ENCODE measurements around the gene EVA1B. TPM values are rescaled to one million over a fixed set of nuclear protein-coding genes. Genes with fewer than 3 reads are reported as not detected.

EVA1B gene
- polyA plus RNA-seq, 1 donor from 2014 or later, result not detected

DNA sequence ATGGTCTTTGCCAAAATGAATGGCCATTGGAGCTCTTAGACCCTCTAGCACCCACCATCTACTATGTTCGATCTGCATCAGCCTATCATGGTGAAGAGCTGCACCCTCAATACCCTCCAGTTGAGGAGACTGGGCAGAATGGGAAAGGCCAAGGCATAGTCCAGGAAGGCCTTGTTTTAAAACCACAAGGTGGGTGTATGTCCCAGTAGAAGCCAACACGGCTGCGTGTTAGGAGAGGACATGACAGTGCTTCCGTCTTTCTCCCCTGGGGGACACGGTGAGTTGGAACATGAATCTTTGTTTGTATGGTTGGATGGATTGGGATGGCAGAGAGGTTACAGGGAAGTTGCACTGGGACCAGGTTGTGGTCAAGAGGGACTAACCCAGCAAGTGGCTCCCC lies 35.9 kb downstream of the EVA1B start:
- Mint-ChIP-seq H3K4me3 (peak overlapping the region in 1 of 4 donors; percentile 60), H3K9me3 (no peaks in the 10 kb centered on the region), H3K36me3 (no peaks in the 10 kb centered on the region), H3K27ac (peak overlapping the region in 1 of 3 donors; percentile 20), H3K4me1 (peaks cover 0 to 6% (median 4%) of the 10 kb centered on the region in 3 donors), H3K27me3 (no peaks in the 10 kb centered on the region)

DNA sequence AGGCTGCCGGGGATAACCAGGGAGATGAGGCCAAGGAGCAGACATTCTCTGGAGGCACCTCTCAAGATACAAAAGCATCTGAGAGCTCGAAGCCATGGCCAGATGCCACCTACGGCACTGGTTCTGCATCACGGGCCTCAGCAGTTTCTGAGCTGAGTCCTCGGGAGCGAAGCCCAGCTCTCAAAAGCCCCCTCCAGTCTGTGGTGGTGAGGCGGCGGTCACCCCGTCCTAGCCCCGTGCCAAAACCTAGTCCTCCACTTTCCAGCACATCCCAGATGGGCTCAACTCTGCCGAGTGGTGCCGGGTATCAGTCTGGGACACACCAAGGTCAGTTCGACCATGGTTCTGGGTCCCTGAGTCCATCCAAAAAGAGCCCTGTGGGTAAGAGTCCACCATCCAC lies 36.6 kb downstream of the EVA1B start:
- Mint-ChIP-seq H3K27me3 (no peaks in the 10 kb centered on the region), H3K4me3 (no peak overlapping the region), H3K36me3 (no peaks in the 10 kb centered on the region), H3K9me3 (no peaks in the 10 kb centered on the region), H3K4me1 (peaks cover 0 to 6% (median 5%) of the 10 kb centered on the region in 3 donors), H3K27ac (no peak overlapping the region)

DNA sequence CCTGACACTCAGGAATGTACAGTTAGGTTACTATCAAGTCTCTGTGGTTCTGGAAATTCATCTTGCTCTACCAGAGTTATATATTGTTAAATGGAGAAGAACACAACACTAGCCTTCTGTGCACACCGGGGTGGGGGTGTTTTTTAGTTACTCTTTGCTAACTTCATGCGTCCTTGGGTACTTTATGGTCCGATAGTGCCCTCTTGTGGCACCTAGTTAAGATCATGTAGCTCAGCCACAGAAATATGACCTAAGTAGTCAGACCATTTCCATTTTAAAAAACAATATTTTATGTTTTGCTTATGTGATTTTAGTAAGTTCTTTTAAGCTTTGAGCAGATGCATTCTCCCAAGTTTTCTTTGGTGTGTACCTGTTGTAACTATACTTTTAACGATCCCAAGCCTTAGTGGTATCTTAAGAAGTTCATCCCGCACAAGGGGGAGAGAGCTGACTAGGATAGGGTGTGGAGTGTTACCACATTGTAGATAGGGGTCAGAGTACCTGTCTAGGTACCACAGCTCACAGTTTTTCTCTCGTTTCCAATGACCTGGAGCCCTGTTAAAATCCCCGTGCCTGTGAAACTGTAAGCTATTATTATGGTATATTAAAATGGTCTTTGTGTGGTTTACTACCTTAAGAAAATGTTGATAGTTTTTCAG lies 37.9 kb downstream of the EVA1B start:
- no peaks in the 10 kb centered on the region for H3K9me3 Mint-ChIP-seq
- H3K36me3 Mint-ChIP-seq, result no peaks in the 10 kb centered on the region
- peak overlapping the region; percentile 3 to 68 (median 54) for H3K27ac Mint-ChIP-seq
- no peak overlapping the region for H3K4me3 Mint-ChIP-seq
- peaks cover 0 to 6% (median 5%) of the 10 kb centered on the region in 3 donors for H3K4me1 Mint-ChIP-seq
- H3K27me3 Mint-ChIP-seq, result no peaks in the 10 kb centered on the region

DNA sequence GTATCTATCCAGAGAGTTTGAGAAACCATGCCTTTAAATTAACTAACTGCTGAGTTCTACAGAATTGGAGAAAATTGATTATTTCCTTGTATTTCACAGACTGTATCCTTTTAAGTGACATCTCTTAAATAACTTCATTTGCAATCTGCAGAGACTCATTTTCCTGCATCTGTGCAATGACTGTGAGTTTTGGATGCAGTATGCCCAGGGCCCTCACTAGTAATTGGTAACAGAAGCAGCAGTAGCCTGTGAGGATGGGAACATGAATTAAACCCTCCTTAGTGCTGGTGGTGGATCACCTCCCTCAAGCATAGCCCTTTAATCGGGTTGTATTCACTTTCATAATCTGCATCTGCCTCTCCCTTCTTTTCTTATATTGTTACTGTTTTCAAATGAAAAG lies 38.9 kb downstream of the EVA1B start:
- no peaks in the 10 kb centered on the region for H3K9me3 Mint-ChIP-seq
- peaks cover 0 to 11% (median 5%) of the 10 kb centered on the region in 3 donors for H3K4me1 Mint-ChIP-seq
- H3K4me3 Mint-ChIP-seq, result no peak overlapping the region
- no peaks in the 10 kb centered on the region for H3K27me3 Mint-ChIP-seq
- H3K36me3 Mint-ChIP-seq, result no peaks in the 10 kb centered on the region
- peak overlapping the region in 2 of 3 donors; percentile 39 to 51 for H3K27ac Mint-ChIP-seq

DNA sequence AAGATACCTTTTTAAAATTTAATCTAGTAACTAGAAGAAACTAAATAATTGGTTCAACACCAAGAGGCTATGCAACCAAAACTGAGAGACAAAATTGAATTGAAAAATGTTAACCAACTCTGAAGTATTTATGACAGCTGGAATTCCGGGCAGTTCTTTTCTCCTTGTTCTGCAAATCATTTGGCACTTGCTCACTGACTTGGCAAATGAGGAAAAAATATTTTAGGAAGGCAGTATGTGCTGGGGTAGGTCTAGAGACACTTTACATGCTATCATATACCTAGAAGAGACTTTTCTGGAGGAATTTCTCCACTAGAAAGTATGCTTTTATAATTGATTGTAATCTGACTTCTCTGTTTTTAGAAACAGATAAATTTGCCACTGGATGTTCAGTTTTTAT lies 39.4 kb downstream of the EVA1B start:
- Mint-ChIP-seq H3K36me3 (no peaks in the 10 kb centered on the region), H3K27me3 (no peaks in the 10 kb centered on the region), H3K9me3 (no peaks in the 10 kb centered on the region)

DNA sequence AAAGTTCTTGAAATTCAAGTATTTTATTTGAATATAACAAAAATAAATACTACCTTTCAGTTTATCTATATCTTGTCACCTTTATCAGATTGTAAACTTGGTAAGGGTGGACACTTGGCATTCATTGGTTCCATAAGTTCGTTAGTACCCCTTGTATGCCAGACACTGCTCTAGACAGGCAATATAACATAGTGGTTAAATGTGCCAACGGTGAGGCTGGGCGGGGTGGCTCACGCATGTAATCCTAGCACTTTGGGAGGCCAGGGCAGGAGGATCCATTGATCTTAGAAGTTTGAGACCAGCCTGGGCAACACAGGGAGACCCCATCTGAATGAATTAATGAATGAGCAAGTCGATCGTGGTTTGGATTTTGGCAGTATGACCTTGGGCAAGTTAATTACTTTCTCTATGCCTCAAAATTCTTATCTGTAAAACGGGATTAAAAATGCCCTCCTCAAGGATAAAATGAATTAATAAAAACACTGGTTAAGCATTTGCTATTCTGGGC lies 43.6 kb downstream of the EVA1B start:
- Mint-ChIP-seq H3K9me3 (no peaks in the 10 kb centered on the region), H3K27ac (peak overlapping the region in 2 of 3 donors; percentile 65 to 84), H3K4me3 (no peak overlapping the region), H3K4me1 (peaks cover 2 to 6% (median 2%) of the 10 kb centered on the region in 3 donors), H3K27me3 (no peaks in the 10 kb centered on the region), H3K36me3 (no peaks in the 10 kb centered on the region)

More for the DNA sequence above, 39.4 kb downstream of the EVA1B start:
- H3K27ac Mint-ChIP-seq, result peak overlapping the region in 2 of 3 donors; percentile 39 to 51
- peaks cover 0 to 11% (median 5%) of the 10 kb centered on the region in 3 donors for H3K4me1 Mint-ChIP-seq
- no peak overlapping the region for H3K4me3 Mint-ChIP-seq

DNA sequence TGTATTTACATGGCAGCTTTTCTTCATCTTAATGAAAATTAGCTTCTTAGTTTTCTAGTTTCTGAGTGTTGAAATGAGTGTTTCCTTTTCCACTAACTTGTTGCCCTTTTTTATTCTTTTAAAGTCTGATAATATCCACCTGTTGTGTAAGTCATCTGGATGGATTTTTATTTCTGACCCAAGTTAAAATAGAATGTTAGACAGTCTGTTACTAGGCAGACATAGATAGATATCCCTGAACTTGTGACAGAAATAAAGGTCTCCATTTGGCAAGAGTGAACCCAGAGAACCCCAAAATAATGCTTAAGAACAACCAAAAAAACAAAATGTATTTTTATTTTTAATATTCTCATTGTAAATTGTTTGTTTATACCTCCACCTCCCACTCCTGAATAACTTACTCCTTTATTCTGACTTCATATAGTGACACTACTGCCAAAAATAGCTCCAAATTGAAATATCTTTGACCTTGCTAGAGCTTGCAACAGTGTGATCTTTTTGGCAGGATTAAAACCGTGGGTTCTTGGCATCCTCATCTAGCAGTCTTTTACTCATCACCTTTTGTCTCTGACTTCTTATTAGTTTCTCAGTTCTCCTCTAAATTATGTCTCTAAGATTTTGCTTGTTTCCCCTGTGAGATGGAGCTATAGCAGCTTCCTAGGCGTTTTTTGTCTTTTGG lies 44.2 kb downstream of the EVA1B start:
- no peak overlapping the region for H3K4me3 Mint-ChIP-seq
- peaks cover 2 to 6% (median 2%) of the 10 kb centered on the region in 3 donors for H3K4me1 Mint-ChIP-seq
- H3K36me3 Mint-ChIP-seq, result no peaks in the 10 kb centered on the region
- H3K27me3 Mint-ChIP-seq, result no peaks in the 10 kb centered on the region
- H3K27ac Mint-ChIP-seq, result peak overlapping the region in 2 of 3 donors; percentile 59 to 84
- no peaks in the 10 kb centered on the region for H3K9me3 Mint-ChIP-seq

DNA sequence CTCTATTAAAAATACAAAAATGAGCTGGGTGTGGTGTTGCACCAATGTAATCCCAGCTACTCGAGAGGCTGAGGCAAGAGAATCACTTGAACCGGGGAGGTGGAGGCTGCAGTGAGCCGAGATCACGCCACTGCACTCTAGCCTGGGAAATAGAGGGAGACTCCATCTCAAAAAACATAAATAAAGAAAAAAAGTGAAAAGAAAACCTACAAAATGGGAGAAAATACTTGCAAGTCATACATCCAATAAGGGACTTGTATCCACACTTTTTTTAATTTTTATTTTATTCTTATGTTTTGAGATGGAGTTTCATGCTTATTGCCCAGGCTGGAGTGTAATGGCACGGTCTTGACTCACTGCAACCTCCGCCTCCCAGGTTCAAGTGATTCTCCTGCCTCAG lies 46.8 kb downstream of the EVA1B start:
- H3K9me3 Mint-ChIP-seq, result no peaks in the 10 kb centered on the region
- H3K36me3 Mint-ChIP-seq, result no peaks in the 10 kb centered on the region
- H3K4me1 Mint-ChIP-seq, result peaks cover 0 to 6% (median 2%) of the 10 kb centered on the region in 3 donors
- peak overlapping the region in 1 of 3 donors; percentile 43 for H3K27ac Mint-ChIP-seq
- no peak overlapping the region for H3K4me3 Mint-ChIP-seq
- no peaks in the 10 kb centered on the region for H3K27me3 Mint-ChIP-seq

DNA sequence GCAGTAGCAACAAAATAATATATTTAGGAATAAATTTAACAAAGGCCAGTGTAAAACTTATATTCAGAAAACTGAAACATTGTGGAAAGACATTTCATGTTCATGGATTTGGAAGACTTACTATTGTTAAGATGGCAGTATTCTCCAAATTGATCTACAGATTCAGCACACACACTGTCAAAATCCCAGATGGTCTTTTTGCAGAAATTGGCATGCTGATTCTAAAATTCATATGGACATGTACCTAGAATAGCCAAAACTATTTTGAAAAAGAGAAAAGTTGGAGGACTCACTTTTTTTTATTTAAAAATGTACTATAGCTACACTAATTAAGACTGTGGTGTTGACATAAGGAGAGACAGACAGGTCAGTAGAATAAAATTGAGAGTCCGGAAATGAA lies 49.2 kb downstream of the EVA1B start:
- Mint-ChIP-seq H3K9me3 (no peaks in the 10 kb centered on the region), H3K4me3 (no peak overlapping the region), H3K4me1 (peaks cover 4 to 6% (median 4%) of the 10 kb centered on the region in 3 donors), H3K27ac (no peak overlapping the region), H3K36me3 (no peaks in the 10 kb centered on the region), H3K27me3 (no peaks in the 10 kb centered on the region)

DNA sequence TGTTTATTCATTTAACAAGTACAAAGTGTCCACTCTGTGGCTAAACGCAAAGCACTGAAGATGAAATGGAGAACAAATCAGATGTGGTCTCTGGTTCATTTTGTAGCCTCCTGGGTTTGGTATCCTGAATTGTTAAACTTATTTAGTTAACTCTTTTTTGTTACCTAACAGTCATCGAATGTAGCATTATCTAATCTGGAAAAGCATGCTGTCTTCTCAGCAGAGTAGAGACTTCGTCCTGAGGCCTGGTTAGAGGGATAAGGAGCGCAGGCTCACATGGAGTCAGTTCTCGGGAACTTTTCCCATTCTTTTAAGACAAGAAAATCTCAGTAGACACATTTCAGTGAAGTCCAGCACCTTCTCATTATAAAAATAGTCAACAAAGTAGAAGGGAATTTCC lies 50.4 kb downstream of the EVA1B start:
- Mint-ChIP-seq H3K27me3 (no peaks in the 10 kb centered on the region), H3K36me3 (no peaks in the 10 kb centered on the region), H3K4me1 (peaks cover 4 to 9% (median 7%) of the 10 kb centered on the region in 3 donors), H3K9me3 (no peaks in the 10 kb centered on the region), H3K27ac (no peak overlapping the region), H3K4me3 (no peak overlapping the region)

Other genes starting within 250 kb of the EVA1B start
- not detected for gene TEKT2, start 239.6 kb downstream of the EVA1B start, polyA plus RNA-seq
- gene ADPRS, start 234.8 kb downstream of the EVA1B start, polyA plus RNA-seq, result 29.7 TPM
- not detected for gene COL8A2, start 198.4 kb downstream of the EVA1B start, polyA plus RNA-seq
- gene TRAPPC3, start 174.2 kb downstream of the EVA1B start, polyA plus RNA-seq, result 101 TPM
- gene MAP7D1, start 167.5 kb downstream of the EVA1B start, polyA plus RNA-seq, result 11.4 TPM
- 97.9 TPM for gene THRAP3, start 99.2 kb downstream of the EVA1B start, polyA plus RNA-seq
- 0.46 TPM for gene SH3D21, start 17.3 kb downstream of the EVA1B start, polyA plus RNA-seq
- 88.5 TPM for gene STK40, start 62.3 kb upstream of the EVA1B start, polyA plus RNA-seq
- gene LSM10, start 74.3 kb upstream of the EVA1B start, polyA plus RNA-seq, result 345 TPM
- 0.74 TPM for gene OSCP1, start 126.8 kb upstream of the EVA1B start, polyA plus RNA-seq
- gene MRPS15, start 140.7 kb upstream of the EVA1B start, polyA plus RNA-seq, result 72.0 TPM
- gene CSF3R, start 159.3 kb upstream of the EVA1B start, polyA plus RNA-seq, result 1.9 TPM